Breast epithelium (tissue), 3 donors: ENCODE data around the gene PTGS2.

Source experiments
- CTCF ChIP-seq, 3 donors: fragments of 450-650 bp; IDR thresholded peaks; one replicate each; pipeline ENCODE4 v1.5.1; 2016 to 2017; ENCODE audit warnings: antibody characterized with exemption in 3 of 3, mild to moderate bottlenecking in 3 of 3, moderate library complexity in 3 of 3
- POLR2A ChIP-seq: fragments of 450-650 bp; IDR thresholded peaks from one replicate; pipeline ENCODE4 v1.6.1; 2016; ENCODE audit warnings: antibody characterized with exemption, mild to moderate bottlenecking, moderate library complexity
- POLR2AphosphoS5 ChIP-seq, 3 donors: sonication (generic); formaldehyde crosslinking; IDR thresholded peaks; one replicate each; pipeline ENCODE4 v1.6.1; 2017; ENCODE audit warnings: antibody characterized with exemption in 3 of 3

- no peak for TF ChIP-seq CTCF (IDR thresholded peaks at IDR 0.05)
- no peak for TF ChIP-seq POLR2A
- no peak for TF ChIP-seq POLR2AphosphoS5 (IDR thresholded peaks at IDR 0.05)
Measured at GRCh38 chr1:186670297-186671135, 9.7 kb downstream of the PTGS2 start.
